Cortex of kidney (tissue), 1 donor: Measurements from ENCODE around the gene MYO7A.

Source experiments
- DNase-seq: peaks from one replicate; lab custom pipeline; 2025; lab: John Stamatoyannopoulos, UW

Gene MYO7A

DNA sequence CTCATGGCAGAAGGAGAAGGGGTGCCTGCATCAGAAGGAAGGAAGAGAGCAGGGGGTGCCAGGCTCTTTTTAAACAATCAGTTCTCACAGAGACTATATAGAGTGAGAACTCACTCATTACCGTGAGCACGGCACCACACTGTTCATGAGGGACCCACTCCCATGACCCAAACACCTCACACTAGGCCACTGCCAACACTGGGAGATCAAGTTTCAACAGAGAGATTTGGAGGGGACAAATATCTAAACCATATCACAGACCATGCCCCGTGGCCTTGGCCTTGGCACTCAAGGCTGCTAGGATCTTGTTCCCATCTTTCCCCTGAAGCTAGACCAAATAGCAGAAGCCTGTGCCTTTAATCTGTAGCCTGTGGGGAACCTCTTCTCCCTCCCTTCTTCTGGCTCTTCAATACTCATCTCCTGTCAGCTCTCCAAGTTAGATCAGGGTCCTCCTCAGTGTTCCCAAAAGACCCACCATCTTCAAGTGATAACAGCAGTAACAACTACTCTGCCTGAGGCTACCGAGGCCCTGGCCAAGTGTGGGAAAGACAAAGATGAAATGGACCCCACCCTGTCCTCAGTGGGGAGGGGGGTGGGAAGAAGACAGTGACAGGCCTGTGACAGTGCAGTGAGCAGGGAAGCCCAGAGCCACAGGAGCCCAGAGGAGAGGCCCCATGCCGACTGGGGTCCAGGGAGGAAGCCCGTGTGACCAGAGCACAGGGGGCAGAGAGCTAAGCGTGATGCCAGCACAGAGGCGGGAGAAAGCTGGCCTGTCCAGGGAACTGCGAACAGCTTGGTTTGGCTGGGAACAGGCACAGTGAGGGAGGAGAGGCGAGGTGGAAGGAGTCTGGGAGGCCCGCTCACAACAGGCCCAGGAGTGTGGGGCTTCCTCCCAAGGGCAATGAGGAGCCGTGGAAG, 72.6 kb downstream of the MYO7A start:
- no peak for DNase-seq

DNA sequence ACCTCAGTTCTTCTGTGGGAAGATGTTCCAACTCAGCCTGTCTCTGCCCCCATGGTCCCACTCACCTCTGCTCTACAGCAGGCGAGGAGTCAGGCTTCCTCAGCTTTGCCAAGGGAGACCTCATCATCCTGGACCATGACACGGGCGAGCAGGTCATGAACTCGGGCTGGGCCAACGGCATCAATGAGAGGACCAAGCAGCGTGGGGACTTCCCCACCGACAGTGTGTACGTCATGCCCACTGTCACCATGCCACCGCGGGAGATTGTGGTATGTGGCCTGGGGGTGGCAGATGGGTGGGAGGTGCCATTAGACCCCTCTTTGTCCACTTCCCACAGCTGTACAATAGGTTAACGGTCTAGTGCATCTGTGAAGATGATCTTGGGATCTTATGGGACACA, 73.3 kb downstream of the MYO7A start:
- DNase-seq = no peak

DNA sequence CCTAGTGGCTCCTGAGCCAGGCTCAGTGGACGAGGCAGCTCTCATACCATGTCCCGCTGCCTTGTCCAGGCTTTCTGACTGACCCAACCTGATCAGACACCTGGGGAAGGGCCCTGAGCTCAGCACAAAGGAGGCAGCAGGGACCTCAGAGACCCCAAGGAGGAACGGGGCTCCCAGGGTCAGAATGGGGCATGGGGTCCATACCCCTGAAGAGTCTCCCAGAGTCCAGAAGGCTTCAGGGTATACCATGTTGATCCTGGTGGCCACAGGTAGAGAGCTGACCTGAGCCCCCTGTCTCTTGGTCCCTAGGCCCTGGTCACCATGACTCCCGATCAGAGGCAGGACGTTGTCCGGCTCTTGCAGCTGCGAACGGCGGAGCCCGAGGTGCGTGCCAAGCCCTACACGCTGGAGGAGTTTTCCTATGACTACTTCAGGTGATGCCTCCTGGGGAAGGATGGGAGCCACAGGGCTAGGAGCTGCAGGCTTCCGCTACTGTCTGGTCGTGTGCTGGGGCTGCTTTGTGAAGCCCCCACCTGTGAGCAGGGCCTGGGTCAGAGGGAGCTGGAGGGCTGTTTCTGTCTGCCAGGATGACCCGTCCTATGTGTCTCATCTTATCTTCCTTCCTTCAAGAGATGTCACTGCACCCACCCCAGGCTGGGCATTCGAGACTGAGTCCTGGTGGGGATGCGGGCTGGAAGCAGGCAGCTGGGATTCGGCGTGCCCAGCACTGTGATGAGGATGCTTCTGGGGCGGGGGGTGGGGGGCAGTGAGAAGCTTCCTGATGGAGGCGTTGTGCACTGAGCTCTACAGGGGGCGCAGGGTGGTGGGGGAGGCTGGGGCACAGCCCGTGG, 74.2 kb downstream of the MYO7A start:
- DNase-seq = no peak

DNA sequence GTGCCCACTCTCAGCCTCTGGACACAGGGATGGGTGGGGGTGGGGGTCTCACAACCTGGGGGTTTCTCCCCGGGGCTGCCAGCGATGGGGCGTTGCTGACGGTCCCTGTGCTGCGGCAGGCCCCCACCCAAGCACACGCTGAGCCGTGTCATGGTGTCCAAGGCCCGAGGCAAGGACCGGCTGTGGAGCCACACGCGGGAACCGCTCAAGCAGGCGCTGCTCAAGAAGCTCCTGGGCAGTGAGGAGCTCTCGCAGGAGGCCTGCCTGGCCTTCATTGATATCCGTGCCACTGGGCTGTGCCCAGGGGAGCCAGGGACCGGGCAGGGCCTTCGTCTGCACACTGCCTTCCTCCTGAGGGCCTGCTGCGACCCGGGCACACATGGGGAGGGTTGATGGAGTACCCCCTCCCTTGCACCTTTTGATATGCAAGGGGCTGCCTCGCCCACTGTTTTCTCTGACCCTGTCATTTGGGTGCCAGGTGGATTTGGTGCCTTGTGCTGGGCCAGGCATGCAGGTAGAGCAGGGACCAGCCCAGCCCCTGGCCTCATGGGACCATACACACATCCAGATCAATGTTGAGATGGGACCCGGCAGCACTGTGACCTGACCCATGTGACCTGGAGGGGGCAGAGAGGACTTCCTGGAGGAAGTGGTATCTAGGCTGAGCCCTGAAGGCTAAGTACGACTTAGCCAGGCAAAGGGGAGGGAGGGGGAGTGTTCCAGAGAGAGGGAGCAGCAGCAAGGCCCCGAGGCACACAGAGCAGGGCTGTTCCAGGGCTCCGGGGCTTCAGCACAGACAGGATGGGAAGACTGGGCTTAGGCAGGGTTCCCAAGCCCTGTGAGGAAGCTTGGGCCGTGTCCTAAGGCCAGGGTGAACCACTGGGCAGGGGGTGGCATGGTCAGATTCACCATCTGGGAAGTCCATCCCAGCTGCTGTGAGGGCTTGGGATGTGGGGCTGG, 75.2 kb downstream of the MYO7A start:
- DNase-seq = no peak

DNA sequence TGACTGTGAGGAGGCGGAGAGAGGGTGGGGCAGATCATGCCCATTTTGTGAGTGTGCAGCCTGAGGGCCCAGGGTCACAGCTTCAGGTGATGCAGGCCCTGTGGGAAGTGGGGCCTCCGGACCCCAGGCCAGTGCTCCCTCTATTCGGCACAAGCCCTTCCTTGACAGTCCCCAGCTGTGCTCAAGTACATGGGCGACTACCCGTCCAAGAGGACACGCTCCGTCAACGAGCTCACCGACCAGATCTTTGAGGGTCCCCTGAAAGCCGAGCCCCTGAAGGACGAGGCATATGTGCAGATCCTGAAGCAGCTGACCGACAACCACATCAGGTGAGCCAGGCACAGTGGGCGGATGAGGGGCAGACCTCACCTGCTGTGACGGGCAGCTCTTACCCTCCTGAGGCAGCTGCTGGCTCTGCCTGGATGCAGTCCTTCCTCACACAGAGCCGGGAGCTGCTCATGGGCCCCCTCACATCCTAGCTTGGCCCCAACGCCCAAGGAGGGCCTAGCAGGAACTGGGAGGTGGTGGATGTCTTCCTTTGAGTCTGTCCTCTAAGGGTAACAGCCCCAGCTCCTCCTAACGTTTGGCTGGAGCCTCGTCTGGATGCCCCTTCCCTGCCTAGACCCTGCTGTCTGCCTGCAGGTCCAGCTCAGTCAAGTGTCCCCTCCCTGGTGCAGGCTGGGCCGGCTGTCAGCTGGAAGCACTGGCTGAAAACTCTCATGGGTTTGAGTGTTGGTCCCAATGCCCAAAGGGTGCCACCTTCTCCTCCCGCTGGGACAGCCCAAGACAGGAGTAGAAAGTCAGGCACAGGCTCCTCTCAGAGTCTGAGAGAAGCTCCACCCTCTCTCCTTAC, 76.1 kb downstream of the MYO7A start:
- DNase-seq = no peak

DNA sequence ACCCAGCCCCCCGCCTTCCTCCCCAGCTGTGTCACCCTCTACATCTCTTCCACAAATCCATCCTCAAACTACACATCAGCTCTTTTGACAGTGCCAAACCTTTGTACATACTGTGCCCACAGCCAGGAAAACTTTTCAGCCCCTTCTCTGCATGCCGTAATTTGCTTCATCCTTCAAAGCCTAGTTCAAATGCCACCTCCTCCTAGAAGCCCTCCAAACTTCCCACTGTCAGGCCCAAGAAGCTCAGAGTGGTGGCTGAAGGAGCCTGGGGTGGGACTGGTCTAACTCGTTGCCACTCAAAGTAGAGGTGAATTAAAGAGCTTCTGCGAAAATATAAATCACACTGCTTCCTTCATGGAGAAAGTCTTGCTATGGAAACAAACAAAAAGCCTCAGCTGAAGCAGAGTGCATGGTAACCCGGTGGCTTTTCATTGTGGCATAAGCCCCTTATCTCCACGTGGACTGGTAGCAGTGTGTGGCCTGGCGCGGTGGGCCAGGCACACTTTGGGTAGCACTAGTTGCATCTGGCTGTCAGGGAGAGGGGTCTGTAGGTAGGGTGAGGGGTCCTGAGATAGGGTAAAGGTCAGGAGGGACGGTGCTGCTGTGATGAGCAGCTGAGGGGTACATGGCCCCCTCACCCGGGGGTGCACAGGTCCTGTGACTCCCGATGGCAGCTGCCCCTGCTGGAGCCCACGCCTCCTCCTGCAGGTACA, 76.9 kb downstream of the MYO7A start:
- DNase-seq = no peak

DNA sequence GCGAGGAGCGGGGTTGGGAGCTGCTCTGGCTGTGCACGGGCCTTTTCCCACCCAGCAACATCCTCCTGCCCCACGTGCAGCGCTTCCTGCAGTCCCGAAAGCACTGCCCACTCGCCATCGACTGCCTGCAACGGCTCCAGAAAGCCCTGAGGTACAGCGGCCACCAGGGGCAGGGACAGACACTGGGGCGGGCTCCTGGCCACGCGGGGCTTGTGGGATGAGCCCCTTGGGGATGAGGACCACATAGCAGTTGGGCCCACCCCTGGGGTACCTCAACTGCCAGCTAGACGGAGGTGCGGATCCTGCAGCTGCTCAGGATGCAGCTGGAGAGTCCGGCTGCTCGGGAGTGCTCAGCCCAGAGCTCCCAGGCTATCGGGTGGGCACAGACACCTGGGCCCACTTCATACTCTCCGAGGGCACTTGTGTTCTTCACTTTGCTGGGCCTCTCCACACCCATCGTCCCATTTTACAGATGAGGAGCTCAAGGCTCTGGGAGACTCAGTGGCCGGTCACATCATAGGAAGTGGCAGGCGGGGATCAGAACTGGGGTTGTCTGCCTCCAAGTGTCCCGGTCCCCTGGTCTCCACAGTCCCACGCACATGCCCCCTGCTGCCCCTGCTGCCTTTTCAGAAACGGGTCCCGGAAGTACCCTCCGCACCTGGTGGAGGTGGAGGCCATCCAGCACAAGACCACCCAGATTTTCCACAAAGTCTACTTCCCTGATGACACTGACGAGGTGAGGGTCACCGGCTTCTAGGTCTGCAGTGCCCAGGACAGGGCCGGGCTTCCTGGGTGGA, 77.6 kb downstream of the MYO7A start:
- no peak for DNase-seq

DNA sequence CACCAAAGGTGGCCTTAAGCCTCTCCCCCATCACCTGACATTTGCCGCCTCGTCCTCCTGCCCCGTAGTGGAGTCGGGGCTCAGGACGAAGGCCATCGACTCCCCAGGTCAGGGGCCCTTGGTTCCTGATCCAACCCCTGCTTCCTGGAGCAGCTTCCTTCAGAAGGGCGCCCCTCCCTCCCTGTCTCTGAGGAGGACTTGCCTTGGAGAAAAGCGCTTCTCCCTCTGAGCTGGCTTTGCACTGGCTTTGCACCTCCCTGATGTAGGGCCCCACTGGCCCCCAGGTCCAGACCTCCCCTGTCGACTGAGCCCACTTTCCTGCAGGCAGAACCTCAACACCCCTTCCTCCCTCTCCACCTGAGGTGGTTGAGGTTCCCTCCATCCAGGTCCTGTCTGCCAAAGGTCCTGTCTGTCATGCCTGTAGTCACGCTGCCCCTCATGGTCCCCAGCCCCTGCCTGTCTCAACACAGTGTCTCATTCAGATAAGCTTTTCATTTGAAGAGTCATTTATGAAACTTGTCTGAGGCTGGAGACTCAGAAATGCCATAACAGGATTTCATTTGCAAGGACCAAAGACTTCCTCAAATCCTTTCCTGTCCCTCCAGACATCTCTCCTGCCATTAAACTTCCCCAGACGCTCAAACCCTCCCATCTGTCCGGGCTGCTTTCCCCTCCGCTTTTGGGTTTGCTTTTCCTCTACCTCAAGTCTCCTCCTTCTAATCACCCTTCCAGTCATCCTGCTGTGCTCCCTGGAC, 78.4 kb downstream of the MYO7A start:
- no peak for DNase-seq

DNA sequence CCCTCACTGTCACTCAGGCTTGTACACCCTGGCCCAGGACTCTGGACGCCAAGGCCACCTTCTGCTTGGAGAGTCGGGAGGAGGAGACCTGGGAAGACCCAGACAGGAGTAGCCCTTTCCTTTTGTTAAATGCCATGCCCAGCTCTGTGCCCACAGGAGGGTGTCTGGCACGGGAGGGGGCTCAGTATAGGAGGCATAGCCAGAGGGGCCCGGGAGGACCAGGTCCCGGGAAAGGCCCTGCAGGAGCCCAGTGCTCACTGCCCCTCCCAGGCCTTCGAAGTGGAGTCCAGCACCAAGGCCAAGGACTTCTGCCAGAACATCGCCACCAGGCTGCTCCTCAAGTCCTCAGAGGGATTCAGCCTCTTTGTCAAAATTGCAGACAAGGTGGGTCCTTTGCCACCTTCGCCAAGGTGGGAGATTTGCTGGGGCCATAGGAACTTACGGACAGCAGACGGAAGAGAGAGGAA, 79.0 kb downstream of the MYO7A start:
- no peak for DNase-seq

DNA sequence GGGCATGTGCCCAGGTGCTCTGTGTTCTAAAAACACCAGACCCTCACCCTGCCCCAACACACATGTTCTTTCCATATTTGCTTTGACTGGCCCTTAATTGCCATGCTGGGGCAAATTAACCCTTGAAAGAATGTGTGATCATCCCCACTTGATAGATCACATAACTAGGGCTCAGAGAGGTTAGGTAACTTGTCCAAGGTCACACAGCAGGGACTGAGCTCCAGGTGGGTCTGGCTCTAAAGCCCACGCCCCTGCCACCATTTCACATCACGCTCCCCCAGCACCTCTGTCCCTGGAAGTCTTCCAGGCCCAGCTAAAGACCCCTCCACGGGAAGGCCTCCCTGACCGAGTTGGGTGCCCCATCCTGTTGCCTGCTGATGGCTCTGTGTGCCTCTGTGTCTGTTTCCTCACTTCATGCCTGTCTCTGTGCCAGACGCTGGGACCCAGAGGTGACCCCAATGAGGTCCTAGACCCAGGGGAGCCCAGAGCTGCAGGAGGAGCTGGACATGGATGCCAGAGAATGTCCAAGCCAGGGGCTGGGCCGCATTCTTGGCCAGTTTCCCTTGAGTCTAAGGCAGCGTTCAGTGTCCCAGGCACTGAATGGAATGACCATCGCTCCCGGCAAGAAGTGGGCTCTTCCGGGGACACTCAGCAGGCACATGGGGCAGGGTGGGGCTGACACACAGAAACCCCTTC, 79.7 kb downstream of the MYO7A start:
- no peak for DNase-seq

DNA sequence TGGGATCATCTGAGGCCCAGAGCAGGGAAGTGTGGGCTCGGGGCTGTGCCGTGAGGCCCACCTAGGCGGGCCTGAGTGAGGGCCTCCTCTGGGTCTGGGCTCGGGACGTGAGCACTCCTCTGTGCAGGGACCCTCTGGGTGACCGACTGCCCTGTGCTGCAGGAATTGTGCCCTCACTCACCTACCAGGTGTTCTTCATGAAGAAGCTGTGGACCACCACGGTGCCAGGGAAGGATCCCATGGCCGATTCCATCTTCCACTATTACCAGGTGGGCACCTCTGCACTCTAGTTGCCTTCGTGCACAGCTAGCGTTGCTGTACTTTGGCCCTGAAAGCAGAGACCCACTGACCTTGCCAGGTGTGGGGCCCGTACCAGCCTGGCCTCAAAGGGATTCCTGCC, 80.5 kb downstream of the MYO7A start:
- DNase-seq = no peak

DNA sequence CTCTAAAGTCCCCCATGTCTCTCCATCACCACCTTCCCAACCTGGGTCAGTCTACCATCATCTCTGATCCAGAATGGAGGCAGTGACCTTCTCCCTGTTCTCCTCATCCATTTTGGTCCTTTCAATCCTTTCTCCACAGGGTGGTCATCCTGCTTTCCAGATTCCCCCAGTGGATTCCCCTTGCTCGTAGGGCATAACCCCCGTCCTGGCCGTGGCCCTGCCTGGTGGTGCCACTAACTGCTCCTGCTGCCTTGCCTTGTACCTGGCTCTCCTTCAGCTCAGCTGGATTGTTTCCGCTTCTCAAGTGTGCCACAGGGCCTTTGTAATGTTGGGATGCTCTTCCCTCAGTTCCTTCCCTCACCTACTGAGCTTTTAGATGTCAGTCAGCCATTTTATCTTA, 81.6 kb downstream of the MYO7A start:
- DNase-seq = no peak

DNA sequence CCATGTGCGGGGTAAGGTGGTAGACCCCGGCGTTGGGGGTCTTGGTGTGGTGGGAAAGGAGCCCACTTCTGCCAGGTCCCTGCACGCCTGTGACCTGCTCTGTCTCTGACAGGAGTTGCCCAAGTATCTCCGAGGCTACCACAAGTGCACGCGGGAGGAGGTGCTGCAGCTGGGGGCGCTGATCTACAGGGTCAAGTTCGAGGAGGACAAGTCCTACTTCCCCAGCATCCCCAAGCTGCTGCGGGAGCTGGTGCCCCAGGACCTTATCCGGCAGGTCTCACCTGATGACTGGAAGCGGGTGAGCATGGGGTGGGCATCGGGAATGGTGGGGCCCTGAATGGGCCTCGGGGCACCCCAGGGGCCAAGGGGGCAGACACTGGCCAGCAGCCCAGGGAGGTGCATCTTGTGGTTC, 83.0 kb downstream of the MYO7A start:
- no peak for DNase-seq

DNA sequence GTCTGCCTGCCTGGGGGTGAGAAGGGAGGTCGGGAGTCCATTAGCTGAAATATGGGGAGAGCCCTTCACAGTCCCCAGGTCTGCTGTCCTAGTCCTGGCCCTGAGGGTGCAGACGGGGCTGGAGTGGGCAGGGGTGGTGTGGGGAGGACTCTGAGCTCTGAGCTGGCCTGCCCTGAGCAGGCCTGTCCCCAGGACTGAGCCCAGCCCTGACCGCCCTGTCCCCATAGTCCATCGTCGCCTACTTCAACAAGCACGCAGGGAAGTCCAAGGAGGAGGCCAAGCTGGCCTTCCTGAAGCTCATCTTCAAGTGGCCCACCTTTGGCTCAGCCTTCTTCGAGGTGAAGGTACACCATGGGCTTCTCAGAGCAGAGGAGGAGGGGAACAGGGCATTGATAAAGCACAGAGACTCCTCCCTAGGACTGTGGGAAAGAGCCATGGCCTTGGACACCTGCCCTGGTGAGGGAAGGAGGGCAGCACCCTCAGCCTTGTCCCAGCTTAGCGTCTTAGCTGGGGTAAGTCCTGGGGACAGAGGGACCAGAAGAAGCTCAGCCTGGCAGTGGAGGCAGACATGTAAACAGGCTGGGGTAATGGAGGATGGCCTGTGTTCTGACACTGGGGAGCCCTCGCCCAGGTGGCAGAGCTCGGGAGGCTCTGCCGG, 83.7 kb downstream of the MYO7A start:
- no peak for DNase-seq

DNA sequence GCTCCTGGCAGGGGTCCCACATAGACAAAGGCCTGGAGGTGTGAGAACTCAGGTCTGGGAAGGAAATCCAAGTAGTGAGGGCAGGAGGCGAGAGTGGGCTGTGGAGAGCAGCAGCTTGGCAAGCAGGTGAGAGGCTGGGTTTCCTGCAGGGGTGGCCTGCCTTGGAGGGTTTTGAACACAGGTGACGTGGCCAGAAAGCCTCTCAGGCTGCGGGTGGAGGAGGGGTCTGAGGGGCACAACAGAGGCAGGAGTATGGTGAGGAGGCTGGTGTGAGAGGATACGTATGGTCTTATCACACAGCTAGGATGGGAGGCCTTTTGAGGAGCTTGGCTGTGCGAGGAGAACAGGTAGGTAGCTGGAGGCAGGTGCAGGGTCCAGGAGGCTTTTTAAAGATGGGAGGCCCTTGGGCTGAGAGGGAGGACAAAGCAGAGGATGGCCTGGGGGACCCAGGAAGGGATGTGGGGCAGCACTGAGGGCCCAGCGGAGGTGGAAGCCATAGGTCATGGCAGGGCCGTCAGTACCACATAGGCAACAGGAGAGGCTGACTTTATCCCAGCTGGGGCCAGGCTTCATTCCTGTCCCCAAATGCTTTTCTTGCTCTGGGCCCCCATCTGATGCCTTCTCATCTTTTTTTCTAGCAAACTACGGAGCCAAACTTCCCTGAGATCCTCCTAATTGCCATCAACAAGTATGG, 84.4 kb downstream of the MYO7A start:
- DNase-seq = no peak

DNA sequence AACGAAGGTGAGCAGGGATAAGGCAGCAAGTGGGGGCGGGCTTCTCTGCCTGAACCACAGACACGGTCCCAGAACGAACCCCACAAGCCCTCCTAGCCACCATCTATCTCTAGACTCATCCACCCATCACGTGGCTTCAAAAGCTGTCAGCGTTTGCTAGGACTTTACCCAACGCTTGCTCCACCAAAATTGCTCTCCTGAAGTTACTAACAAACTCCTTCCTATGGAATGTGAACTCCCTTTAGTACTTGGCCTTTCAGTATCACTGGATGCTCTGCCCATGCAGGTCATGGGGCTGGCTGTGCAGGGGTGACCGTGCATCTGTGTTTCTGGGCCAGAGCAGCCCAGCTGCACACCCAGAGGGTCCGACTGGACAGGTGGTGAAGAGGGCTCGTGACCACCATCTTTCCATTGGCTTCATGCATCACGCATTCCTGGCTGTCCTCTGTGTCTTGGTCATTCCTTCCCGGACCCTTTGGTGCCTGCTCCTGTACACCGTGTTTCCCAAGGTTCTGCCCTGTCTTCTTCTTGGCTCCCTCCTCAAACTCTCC, 85.1 kb downstream of the MYO7A start:
- DNase-seq = no peak
